GM19043 (cell line): ENCODE measurements around the gene MAPK1.
"Not testable (repeated sequence)": the region's sequence is repeated elsewhere in the genome, so short reads cannot be mapped to it uniquely, and the experiment has no call there.

Source experiments
- ATAC-seq: cut with Tn5 transposase; IDR thresholded peaks from one replicate; pipeline ENCODE4 v1.9.1; 2021; ENCODE audit warnings: low read depth; ENCODE audit not compliant: unreplicated experiment

The MAPK1 gene

GRCh38 chr22:21759646-21760376, 107.6 kb downstream of the MAPK1 start:
- no peak for ATAC-seq

- no peak for ATAC-seq
Observed at GRCh38 chr22:21759093-21759492, 108.4 kb downstream of the MAPK1 start.

DNA sequence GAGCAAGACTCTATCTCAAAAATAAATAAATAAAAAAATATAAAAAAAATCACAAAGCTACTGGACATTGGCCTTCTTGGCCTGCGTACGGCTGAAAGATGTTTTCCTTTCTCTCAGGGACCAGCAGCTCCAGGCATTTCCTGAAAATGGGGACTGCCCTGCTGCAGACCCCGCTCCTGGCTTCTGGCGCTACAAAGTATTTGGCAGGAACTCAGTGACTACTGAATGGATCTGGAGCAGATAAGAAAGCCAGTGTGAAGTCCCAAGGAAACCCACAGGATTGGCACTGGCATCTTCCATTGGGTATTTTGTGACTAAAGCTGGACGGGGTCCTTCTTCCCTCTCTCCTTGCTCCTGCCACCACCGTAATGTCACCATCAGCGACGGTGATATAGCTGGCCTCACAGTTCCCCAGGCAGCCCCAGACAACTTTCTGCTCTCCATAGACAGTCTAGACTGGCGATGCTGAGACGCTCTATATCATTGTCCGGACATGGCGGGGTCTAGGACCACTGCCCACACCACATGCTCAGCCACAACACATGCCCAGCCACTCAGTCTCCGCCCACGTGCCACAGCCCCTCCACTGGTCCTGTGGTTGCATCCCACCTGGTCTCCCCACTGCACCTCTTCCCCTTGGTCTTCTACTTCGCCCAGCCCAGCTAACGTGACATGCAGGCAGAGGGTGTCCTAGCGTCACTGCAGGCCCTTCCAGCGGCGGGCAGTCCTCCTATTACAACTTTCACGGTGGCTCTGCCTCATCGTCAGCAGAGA, 109.2 kb downstream of the MAPK1 start:
- no peak for ATAC-seq

DNA sequence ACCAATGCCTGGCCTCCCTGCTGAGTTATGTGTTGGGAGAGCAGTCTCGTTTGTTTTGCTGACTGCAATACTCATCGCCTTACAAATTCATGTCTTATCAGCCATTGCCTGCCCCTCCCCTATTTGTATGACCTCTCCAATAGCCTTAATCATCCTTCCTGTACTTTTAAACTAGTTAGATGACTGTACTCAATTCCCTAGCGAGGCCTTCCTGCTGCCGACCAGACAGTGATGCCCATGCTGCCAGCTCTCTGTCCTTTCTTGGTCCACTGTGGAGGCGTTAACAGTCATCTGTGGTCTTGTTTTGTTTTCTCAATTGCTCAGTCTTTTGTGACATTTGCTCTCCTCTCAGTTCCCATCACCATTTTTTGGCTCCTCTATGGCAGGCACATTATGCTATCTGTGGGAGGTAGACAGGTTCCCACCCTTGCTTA, 111.6 kb downstream of the MAPK1 start:
- no peak for ATAC-seq

DNA sequence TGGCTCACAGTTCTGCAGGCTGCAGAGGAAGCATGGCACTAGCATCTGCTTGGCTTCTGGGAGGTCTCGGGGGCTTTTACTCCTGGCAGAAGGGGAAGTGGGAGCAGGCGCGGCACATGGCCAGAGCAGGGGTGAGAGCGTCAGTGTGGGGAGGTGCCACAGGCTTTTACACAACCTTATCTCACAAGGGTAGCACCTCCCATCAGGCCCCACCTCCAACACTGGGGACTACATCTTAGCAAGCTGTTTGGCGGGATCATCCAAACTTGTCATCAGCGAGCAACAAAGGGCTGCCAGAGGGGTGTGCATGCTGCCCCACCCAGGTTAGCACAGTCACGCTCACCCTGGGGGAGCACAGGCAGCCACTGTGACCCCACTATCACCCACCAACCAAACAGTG, 112.9 kb downstream of the MAPK1 start:
- ATAC-seq = no peak

DNA sequence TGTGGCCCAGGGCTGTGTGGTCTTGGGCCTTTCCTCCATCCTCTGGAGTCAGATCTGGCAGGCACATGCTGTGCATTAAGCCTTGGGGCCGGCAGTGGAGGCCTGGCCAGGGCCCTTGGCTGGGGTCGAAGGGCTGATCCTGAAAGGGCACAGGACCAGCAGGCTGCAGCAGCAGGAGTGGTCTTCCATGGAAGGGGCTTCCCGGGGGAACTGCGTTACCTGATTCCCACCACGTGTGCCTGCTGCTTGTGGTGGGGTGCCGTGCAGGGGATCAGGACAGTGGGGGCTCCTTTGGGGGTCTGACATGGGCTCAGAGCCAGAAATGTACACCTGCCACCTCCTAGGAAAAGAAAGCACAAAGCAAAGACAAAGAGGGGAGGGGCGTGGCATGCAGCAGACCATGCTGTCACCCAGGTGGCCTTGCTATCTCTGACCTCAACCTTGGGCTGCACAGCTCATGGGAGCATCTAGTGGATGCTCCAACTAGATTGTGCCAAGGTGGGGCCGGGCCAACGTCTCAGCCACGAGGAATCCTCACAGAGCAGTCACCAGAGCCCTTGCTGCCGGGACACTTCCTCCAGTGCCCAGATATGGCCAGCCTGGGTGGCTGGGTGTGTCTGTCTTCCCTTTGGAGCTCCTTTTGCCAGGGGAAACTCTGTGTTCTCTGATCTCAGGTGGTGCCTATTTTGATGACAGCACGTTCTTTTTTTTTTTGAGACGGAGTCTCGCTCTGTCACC, 113.9 kb downstream of the MAPK1 start:
- no peak for ATAC-seq

DNA sequence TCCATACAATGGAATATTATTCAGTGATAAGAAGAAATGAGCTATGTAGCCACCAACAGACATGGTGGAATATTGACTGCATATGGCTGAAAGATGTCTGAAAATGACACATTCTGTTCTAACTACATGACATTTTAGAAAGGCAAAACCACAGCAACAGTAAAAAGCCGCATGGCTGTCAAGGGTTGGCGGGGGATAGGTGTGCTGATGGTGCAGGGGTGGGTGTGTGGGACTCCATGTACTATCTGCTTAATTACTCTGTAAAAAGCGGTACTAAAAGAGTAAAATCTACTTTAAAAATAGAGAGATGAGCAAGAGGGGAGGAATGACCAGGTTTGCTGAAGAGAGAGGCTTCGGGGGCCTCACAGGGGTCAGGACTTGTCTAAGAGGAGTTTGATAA, 115.2 kb downstream of the MAPK1 start:
- ATAC-seq = no peak

DNA sequence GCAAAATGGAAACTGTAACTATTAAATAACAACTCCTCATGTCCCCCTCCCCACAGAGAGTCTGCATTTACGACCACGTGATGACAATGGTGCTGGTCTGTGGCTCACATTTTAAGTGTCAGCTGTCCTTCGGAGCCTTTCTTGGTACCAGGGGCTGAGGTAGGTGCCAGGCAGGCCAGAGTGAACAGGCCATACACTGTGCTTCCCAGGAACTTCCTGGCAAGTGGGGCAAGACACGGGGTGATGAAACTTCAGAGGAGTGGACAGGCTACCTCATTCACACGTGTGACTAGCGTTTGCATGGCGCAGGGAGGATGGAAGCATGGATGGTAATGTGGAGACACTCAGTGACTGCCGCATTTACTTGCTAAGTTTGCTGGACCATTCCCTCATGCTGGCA, 121.5 kb downstream of the MAPK1 start:
- no peak for ATAC-seq

DNA sequence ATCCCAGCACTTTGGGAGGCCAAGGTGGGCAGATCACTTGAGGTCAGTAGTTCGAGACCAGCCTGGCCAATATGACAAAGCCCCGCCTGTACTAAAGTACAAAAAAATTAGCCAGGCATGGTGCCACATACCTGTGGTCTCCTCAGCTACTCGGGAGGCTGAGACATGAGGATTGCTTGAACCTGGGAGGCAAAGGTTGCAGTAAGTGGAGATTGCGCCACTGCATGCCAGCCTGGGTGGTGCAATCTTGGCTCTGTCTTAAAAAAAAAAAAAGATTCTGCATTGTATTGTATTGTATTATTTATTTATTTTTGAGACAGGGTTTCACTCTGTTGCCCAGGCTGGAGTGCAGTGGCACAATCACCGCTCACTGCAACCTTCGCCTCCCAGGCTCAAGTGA, 122.5 kb downstream of the MAPK1 start:
- ATAC-seq = not testable (repeated sequence)

GRCh38 chr22:21741790-21742189, 125.7 kb downstream of the MAPK1 start:
- ATAC-seq = no peak

DNA sequence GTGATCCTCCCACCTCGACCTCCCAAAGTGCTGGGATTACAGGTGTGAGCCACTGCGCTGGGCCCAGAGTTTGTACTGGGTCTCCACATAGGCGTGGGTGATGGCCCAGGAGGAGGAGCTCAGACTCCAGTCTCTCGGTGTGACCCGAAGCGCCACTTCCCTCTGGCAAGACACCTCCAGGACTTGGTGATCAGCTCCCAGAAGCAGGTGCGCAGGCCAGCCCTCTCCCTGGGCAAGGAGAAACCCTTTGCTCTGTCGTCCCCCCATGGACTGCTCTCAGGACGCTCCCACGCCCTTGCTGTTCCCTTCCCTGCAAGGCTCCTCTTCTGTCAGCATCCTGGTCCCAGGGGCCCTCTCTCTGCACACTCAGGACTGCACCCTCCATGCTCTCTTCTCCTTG, 126.4 kb downstream of the MAPK1 start:
- no peak for ATAC-seq

DNA sequence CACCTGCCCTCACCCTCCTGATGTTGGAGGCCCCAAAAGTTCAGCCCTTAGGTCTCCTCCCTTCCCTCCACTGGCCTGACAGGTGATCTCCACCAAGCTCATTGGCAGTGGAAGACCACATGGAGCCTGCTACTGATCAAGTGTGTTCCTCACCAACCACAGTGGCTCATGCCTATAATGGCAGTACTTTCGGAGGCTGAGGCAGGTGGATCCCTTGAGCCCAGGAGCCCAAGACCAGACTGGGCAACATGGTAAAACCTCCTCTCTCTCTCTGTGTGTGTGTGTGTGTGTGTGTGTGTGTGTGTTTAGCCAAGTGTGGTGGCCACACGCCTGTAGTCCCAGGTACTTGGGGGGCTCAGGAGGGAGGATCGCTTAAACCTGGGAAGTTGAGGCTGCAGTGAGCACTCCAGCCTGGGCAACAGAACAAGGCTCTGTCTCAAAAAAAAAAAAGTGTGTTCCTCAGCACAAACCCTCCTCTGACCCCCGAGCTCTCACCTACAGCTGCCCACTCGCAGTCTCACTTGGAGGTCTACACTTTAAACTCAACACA, 127.5 kb downstream of the MAPK1 start:
- no peak for ATAC-seq

DNA sequence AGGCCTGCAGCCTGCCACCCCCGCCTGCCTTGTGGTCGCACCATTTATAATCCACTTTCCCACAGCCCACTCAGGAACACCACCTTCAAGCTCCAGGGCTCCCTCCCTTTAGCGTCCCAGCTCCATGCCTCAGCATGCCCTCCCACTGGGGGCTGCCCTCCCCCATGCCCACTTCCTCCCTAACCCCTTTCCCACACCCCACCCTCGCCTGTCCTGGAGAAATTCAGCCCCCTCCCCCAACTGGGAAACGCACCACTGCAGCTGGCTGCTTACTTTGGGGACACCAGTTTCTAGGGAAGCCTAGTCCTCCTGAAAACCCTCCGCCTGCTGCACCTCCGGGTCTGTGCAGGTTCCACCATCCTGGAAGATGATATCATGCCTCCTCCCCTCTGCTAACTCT, 128.5 kb downstream of the MAPK1 start:
- ATAC-seq = no peak

DNA sequence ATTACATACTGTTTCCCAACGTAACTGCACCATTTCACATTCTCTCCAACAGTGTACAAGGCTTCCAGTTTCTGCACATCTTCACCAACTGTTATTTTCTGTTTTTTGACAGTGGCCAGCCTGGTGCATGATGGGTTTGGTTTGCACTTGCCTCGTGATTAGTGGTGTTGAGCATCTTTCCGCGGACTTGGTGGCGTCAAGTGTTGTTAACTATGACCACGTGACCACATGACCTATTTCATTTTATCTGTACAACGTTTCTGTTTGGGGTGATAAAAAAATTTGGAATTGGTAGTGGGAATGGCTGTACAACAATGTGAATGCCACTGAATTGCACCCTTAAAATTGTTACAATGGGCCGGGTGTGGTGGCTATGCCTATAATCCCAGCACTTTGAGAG, 129.4 kb downstream of the MAPK1 start:
- ATAC-seq = no peak

DNA sequence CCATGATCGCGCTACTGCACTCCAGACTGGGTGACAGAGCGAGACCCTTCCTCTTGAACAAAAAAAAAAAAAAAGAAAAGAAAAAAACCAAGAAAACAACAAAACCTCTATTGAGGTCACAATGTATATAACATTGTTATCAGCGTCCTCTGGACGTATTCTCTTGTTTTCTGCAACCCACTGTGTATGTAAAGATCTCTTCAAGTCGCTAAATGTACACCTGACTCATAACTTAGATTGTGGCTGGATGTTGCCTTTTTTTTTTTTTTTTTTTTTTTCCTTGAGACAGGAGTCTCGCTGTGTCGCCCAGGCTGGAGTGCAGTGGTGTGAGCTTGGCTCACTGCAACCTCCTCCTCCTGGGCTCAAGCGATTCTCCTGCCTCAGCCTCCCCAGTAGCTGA, 130.5 kb downstream of the MAPK1 start:
- ATAC-seq = no peak

GRCh38 chr22:21736084-21736642, 131.3 kb downstream of the MAPK1 start:
- no peak for ATAC-seq

DNA sequence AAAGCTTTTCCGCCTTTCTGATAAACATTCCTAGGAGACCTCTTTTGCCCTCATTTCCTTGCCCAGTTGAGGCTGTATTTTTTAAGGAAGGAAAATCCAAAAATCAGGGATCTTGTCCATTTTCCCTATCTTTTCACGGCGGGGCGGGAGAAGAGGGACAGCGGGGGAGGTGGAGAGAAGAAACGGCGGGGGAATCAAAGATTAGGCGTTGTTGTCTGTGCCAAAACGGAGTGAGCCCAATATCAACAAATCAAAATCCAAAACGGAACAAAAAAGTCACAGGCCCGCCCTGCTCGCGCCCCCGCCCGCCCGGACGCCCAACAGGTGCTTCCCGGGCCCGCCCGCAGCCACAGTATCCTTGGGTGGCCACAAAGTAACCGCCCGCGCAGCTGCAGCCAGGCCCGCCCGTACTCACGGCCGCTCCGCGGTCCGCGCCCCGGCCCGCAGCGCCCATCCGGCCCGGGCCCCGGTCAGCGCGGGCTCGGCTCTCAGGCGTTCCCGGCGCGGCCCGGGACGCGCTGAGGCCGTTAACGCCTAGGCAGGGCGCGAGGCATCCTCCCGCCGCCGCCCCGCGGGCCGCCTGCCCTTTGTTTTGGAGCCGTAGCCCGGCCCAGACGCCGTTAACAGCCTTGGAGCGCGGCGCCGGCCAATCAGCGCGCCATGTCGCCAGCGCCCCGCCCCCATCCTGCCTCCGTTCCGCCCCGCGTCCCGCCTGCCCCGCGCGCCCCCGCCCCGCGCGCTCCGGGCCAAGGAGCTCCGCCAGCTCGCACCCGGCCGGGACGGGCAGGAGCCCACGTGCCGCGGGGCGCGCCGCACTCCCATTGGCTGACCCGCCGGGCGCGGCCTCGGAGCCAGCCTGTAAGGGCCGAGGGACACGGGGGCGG, 132.0 kb downstream of the MAPK1 start, which contains the start of gene YPEL1:
Gene YPEL1, minus strand, starts transcription at position 595 of the 884 bp plus-strand sequence. CDS start 25,050 bp downstream, outside the sequence.
- peak; percentile 80 for ATAC-seq

DNA sequence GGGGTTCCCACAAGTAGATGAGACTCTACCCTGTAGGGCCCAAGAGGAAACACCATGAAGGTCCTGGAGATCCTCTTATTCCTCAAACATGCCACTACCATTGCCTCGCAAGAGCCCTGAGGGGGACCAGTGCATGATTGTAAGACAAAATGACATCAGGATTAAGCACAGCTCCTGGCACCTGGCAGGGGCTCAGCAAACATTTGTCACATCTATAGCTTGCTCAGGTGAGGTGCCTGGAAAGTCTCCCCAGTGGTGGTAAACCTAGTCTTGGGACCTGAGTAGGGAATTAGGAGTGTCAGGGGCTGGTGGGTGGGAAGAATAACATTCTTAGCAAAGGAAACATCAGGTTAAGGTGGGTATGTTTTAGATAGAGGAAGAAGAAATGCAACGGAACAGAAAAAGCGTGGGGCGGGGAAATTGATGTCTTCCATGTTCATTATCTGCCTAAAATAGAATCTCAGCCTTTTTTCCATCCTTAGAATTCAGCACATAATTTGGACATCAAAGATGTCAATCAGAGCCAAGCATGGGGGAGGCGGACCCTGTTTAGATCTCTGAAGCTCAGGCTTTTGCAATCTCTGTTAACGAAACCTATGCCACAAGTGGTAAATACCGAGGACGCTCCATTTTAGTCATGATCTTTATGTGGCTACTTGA, 132.8 kb downstream of the MAPK1 start:
- ATAC-seq = no peak

DNA sequence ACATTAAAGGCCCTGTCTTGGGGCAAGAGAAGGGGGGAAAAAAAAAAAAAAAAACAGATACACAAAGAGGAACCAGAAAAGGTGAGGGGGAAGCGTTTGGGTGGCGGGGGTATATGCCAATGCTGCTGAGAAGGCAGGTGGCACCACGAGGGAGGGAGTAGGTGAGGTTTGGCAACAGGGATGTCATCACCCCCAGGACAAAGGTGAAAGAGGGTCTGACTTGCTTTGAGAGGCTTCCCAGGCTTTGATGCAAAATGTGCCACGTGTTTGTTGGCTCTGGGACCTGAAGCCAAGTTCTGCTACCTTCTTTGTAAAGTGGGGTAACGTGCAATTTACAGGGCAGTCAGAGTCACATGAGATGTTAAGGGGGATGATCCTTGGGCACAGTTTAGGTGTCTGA, 135.9 kb downstream of the MAPK1 start:
- no peak for ATAC-seq
